ENCODE results near the gene TMEM255B.

Gene TMEM255B

DNA sequence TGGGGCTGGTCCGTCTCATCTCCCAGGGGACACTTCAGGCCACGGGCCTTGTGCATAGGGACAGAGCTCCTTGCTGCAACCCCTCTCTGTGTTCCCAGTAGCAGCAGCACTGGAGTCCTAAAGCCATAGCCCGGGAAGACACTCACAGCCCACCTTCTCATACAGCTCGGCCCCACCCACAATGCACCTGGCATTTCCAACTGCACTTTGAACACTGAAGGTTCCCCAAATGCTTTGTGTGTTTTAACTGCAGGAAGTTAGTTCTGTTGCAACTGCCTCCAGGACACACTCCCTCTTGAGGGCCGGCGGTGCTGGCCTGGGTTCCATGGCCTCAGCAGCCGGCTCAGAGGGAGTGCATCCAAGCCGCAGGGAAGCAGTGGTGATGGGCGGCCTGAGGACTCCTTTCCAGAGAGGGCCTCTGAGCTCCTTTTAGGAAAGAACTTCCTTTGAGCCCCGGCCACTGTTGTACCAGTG lies 22.7 kb upstream of the TMEM255B start:
- no peak for DNase-seq (ENCODE audit: low read depth)
- TF ChIP-seq, protein P1, sequence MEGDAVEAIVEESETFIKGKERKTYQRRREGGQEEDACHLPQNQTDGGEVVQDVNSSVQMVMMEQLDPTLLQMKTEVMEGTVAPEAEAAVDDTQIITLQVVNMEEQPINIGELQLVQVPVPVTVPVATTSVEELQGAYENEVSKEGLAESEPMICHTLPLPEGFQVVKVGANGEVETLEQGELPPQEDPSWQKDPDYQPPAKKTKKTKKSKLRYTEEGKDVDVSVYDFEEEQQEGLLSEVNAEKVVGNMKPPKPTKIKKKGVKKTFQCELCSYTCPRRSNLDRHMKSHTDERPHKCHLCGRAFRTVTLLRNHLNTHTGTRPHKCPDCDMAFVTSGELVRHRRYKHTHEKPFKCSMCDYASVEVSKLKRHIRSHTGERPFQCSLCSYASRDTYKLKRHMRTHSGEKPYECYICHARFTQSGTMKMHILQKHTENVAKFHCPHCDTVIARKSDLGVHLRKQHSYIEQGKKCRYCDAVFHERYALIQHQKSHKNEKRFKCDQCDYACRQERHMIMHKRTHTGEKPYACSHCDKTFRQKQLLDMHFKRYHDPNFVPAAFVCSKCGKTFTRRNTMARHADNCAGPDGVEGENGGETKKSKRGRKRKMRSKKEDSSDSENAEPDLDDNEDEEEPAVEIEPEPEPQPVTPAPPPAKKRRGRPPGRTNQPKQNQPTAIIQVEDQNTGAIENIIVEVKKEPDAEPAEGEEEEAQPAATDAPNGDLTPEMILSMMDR (conservative IDR thresholded peaks at IDR 0.05; ENCODE audit: low read length): no peak
- H3K4me3 ChIP-seq (ENCODE audit: low read length): no peak overlapping the region

DNA sequence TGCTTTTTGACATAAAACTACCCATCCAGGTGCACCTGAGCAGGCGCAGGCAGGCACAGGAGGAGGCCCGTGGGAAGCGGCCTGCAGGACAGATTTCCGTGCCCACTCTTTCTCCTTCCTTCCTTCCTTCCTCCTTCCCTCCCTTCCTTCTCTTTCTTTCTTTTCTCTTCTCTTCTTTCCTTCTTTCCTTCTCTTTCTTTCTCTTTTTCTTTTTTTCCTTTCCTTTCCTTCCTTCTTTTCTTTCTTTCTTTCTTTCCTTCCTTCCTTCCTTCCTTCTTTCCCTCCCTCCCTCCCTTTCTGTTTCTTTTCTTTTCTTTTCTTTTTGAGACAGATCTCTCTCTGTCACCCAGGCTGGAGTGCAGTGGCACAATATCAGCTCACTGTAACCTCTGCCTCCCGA lies 21.2 kb upstream of the TMEM255B start:
- no peak for DNase-seq (ENCODE audit: low read depth)
- no peak overlapping the region for H3K4me3 ChIP-seq (ENCODE audit: low read length)
- TF ChIP-seq, protein P1 (conservative IDR thresholded peaks at IDR 0.05; ENCODE audit: low read length): no peak

DNA sequence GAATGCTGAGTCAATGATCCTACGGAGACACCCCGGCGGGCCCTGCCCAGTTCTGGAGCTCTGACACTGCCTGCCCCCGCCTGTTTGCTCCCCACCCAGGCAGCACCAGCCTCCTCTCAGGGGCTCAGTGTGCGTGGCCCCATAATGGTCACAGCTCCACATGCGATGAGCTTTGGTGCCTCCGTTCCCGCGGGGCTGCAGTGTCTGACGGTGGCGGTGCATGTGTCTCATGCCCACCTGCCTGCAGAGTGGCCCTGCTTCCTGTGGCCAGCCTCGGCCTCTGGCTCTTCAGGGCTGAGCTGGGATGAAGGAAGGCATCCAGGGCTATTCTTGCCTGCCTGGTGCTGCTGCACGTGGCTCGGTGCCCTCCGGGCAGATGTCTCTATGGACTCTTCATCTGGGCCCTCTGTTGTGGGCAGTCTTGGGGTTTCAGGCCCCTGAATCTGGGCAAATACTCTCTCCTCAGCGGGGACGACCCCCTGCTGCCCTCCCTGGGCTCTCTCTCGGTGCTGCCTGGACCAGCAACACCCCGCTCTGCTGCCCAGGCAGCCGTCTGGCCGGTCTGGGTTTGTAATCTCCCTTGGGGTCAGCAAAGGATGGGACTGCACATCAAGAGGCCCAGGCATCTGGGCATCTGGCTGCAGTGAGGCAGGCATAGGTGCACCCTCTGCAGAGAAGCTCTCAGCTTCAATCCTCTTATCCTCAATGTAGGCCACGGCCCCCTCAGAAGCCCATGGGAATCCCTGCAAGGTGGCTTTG lies 19.3 kb upstream of the TMEM255B start:
- TF ChIP-seq, protein P1 (conservative IDR thresholded peaks at IDR 0.05; ENCODE audit: low read length): no peak
- DNase-seq (ENCODE audit: low read depth): no peak

DNA sequence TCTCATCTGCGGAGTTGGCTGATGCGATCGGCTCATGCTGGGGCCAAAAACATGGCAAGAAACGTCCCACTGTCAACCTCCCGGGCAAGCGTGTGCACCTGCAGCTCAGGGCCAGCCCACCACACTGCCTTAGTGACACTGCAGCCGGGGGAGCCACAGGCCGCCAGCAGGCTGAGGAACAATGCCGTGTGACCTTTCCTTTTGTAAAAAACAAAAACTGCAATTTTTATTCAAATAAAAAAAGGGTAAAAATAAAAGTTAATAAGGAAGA lies 18.8 kb upstream of the TMEM255B start:
- TF ChIP-seq, protein P1 (conservative IDR thresholded peaks at IDR 0.05; ENCODE audit: low read length): no peak
- no peak overlapping the region for H3K4me3 ChIP-seq (ENCODE audit: low read length)
- DNase-seq (ENCODE audit: low read depth): no peak

More for the DNA sequence above, 19.3 kb upstream of the TMEM255B start:
- H3K4me3 ChIP-seq (ENCODE audit: low read length): no peak overlapping the region

DNA sequence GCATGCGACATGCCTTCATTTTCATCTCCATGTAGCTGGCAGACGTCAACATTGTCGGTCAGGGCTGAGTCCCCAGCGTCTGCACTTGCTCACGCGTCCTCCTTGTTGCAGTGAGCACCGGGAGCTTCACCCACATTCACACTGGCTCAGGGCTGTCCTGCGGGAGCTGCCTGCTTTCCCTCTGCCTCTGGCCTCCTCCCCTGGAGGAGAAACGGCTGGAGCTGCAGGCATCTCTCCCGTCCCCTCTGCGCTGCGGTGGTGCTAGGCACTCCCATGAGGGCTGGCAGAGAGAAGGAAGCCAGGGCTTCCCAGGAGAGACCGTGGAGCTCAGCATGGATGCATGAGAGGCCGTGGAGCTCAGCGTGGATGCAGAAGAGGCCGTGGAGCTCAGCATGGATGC lies 18.4 kb upstream of the TMEM255B start:
- no peak overlapping the region for H3K4me3 ChIP-seq (ENCODE audit: low read length)
- DNase-seq (ENCODE audit: low read depth): no peak
- TF ChIP-seq, protein P1 (conservative IDR thresholded peaks at IDR 0.05; ENCODE audit: low read length): no peak

DNA sequence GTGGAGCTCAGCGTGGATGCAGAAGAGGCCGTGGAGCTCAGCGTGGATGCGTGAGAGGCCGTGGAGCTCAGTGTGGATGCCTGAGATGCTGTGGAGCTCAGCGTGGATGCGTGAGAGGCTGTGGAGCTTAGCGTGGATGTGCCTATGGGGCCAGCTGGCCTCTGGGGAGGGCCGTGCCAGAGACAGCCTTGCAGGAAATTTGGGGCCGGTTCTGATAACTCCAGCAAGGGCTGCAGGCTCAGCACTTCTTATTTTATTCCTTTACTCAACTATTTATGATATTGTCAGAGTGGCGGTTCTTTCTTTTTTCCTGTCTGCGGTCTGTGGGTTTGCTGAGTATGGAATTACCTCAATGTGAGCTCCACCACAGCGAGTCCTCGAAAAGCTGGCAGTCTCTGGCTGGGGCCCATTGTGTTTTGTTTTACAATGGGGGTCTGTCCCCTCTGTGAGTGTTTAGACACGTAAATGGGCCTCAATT lies 17.8 kb upstream of the TMEM255B start:
- no peak for DNase-seq (ENCODE audit: low read depth)
- no peak overlapping the region for H3K4me3 ChIP-seq (ENCODE audit: low read length)
- TF ChIP-seq, protein P1 (conservative IDR thresholded peaks at IDR 0.05; ENCODE audit: low read length): no peak

DNA sequence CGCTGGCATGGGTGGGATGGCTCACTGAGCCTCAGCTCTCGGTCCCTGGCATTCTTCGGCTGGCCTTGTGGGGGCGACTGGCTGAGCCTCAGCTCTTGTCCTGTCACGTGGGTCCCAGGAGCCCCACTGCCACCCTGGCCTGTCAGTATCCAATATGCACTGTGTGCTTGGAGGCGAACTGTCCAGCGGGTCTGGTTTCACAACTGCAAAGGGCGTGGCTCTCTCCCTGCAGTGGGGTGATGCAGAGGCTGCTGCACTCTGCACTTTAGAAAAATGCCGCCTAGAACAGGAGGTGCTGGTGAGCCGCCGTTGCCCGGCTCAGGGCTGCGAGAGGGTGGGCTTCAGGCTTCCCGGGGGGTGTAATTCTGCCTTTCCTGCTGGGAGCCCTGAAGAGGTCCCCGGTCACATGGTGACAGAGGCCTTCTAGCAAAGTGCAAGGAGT lies 17.0 kb upstream of the TMEM255B start:
- TF ChIP-seq, protein P1 (conservative IDR thresholded peaks at IDR 0.05; ENCODE audit: low read length): no peak
- peak; percentile 46 for DNase-seq (ENCODE audit: low read depth)

More for the DNA sequence above, 17.0 kb upstream of the TMEM255B start:
- no peak overlapping the region for H3K4me3 ChIP-seq (ENCODE audit: low read length)
